ENCODE results near the gene FYB1. TPM values are rescaled to one million over a fixed set of nuclear protein-coding genes. Genes with fewer than 3 reads are reported as not detected.

The FYB1 gene
- total RNA-seq, 1 experiment from 2014 or later, result 1.1 TPM

- H3K9me3 ChIP-seq (ENCODE audit: low read length), result no peaks in the 10 kb centered on the region
- intact Hi-C loops (cut with micrococcal nuclease), result no loop called here
- no TSS peak for BruUV-seq (replicated peaks)
- POLR2A ChIA-PET (ENCODE audit: unreplicated experiment), result no interaction called here
- no peaks in the 10 kb centered on the region for H3K4me1 ChIP-seq (ENCODE audit: insufficient read depth, low read length)
- H3K79me2 ChIP-seq (ENCODE audit: low read length), result no peaks in the 10 kb centered on the region
- no peak for TF ChIP-seq EZH2 (IDR thresholded peaks at IDR 0.05; ENCODE audit: low read length, unreplicated experiment)
- TF ChIP-seq CTCF (conservative IDR thresholded peaks at IDR 0.05; ENCODE audit: low read depth, low read length), result no peak
- no peak for TF ChIP-seq EZH2phosphoT487 (IDR thresholded peaks at IDR 0.05; ENCODE audit: borderline replicate concordance, low read length)
- H3F3A ChIP-seq (ENCODE audit: low read length, unreplicated experiment), result no peaks in the 10 kb centered on the region
- CTCF ChIA-PET, result no interaction called here
- no peaks in the 10 kb centered on the region for H4K20me1 ChIP-seq (ENCODE audit: low read length)
- H3K4me2 ChIP-seq (ENCODE audit: low read length), result no peak overlapping the region
- H3K9ac ChIP-seq (ENCODE audit: low read length), result no peak overlapping the region
- H2AFZ ChIP-seq (ENCODE audit: low read length), result no peak overlapping the region
- ATAC-seq, result no peak
- no peaks in the 10 kb centered on the region for H3K9me2 ChIP-seq (replicated peaks; ENCODE audit: low read length)
- DNase-seq, result no peak
- H3K4me3 ChIP-seq (ENCODE audit: low read length), result no peak overlapping the region
- no peaks in the 10 kb centered on the region for H3K27me3 ChIP-seq (ENCODE audit: low read length)
- no peaks in the 10 kb centered on the region for H3K36me3 ChIP-seq (ENCODE audit: low read depth, low read length)
- no peak overlapping the region for H3K27ac ChIP-seq (ENCODE audit: low read length)
Observed at GRCh38 chr5:39208471-39208870, 10.9 kb downstream of the FYB1 start.

GRCh38 chr5:39207345-39208045 lies 11.9 kb downstream of the FYB1 start:
- H4K20me1 ChIP-seq (ENCODE audit: low read length), result no peaks in the 10 kb centered on the region
- intact Hi-C loops (cut with micrococcal nuclease), result no loop called here
- no peak for DNase-seq
- H3K4me2 ChIP-seq (ENCODE audit: low read length), result no peak overlapping the region
- CTCF ChIA-PET, result no interaction called here
- H3K79me2 ChIP-seq (ENCODE audit: low read length), result no peaks in the 10 kb centered on the region
- H3K9ac ChIP-seq (ENCODE audit: low read length), result no peak overlapping the region
- no peak overlapping the region for H3K4me3 ChIP-seq (ENCODE audit: low read length)
- POLR2A ChIA-PET (ENCODE audit: unreplicated experiment), result no interaction called here
- no peaks in the 10 kb centered on the region for H3K4me1 ChIP-seq (ENCODE audit: insufficient read depth, low read length)
- H3F3A ChIP-seq (ENCODE audit: low read length, unreplicated experiment), result no peaks in the 10 kb centered on the region
- no peak for ATAC-seq
- TF ChIP-seq CTCF (conservative IDR thresholded peaks at IDR 0.05; ENCODE audit: low read depth, low read length) (no peak), EZH2phosphoT487 (IDR thresholded peaks at IDR 0.05; ENCODE audit: borderline replicate concordance, low read length) (no peak), EZH2 (IDR thresholded peaks at IDR 0.05; ENCODE audit: low read length, unreplicated experiment) (no peak)
- no peaks in the 10 kb centered on the region for H3K9me2 ChIP-seq (replicated peaks; ENCODE audit: low read length)
- H2AFZ ChIP-seq (ENCODE audit: low read length), result no peak overlapping the region
- H3K27me3 ChIP-seq (ENCODE audit: low read length), result no peaks in the 10 kb centered on the region
- no peaks in the 10 kb centered on the region for H3K36me3 ChIP-seq (ENCODE audit: low read depth, low read length)
- H3K27ac ChIP-seq (ENCODE audit: low read length), result no peak overlapping the region
- H3K9me3 ChIP-seq (ENCODE audit: low read length), result no peaks in the 10 kb centered on the region
- no TSS peak for BruUV-seq (replicated peaks)

- H3K4me3 ChIP-seq (ENCODE audit: low read length), result no peak overlapping the region
- DNase-seq (no peak), ATAC-seq (no peak)
- intact Hi-C loops (cut with micrococcal nuclease), result no loop called here
- H3K9me3 ChIP-seq (ENCODE audit: low read length), result no peaks in the 10 kb centered on the region
- no peak overlapping the region for H3K27ac ChIP-seq (ENCODE audit: low read length)
- CTCF ChIA-PET, result no interaction called here
- H3K9me2 ChIP-seq (replicated peaks; ENCODE audit: low read length), result no peaks in the 10 kb centered on the region
- no peak overlapping the region for H3K9ac ChIP-seq (ENCODE audit: low read length)
- H3K4me1 ChIP-seq (ENCODE audit: insufficient read depth, low read length), result no peaks in the 10 kb centered on the region
- POLR2A ChIA-PET (ENCODE audit: unreplicated experiment), result no interaction called here
- no TSS peak for BruUV-seq (replicated peaks)
- H3K79me2 ChIP-seq (ENCODE audit: low read length), result no peaks in the 10 kb centered on the region
- no peaks in the 10 kb centered on the region for H3K36me3 ChIP-seq (ENCODE audit: low read depth, low read length)
- no peaks in the 10 kb centered on the region for H3K27me3 ChIP-seq (ENCODE audit: low read length)
- H2AFZ ChIP-seq (ENCODE audit: low read length), result no peak overlapping the region
- no peak overlapping the region for H3K4me2 ChIP-seq (ENCODE audit: low read length)
- H3F3A ChIP-seq (ENCODE audit: low read length, unreplicated experiment), result no peaks in the 10 kb centered on the region
- no peaks in the 10 kb centered on the region for H4K20me1 ChIP-seq (ENCODE audit: low read length)
- TF ChIP-seq EZH2 (IDR thresholded peaks at IDR 0.05; ENCODE audit: low read length, unreplicated experiment) (no peak), EZH2phosphoT487 (IDR thresholded peaks at IDR 0.05; ENCODE audit: borderline replicate concordance, low read length) (no peak), CTCF (conservative IDR thresholded peaks at IDR 0.05; ENCODE audit: low read depth, low read length) (no peak)
Observed at GRCh38 chr5:39206630-39207321, 12.6 kb downstream of the FYB1 start.

All from PC-3 (cell line).